Activated CD8-positive, alpha-beta T cell treated with anti-CD3 and anti-CD28 coated beads for 36 hours (primary cell): Measurements from ENCODE around the gene LPIN2. TPM values are rescaled to one million over a fixed set of nuclear protein-coding genes. Genes with fewer than 3 reads are reported as not detected.

Source experiments
- ATAC-seq: fragments of 200-7000 bp; cut with Tn5 transposase; one replicate; pipeline ENCODE4 v1.10.0; 2021; ENCODE audit warnings: mild to moderate bottlenecking, moderate library complexity
- CTCF ChIA-PET: fragments of 350-600 bp; sonication (Branson Sonifier 250); formaldehyde crosslinking; loops from one replicate; lab custom pipeline; 2021; ENCODE audit warnings: antibody characterized with exemption; lab: Charles Lee
- POLR2A ChIA-PET: fragments of 350-600 bp; sonication (Branson Sonifier 250); formaldehyde crosslinking; loops from one replicate; lab custom pipeline; 2021; ENCODE audit warnings: antibody characterized with exemption; lab: Charles Lee
- DNase-seq: peaks from one replicate; pipeline ENCODE4 v3.0.0-alpha.2; 2020
- H3K27ac Mint-ChIP-seq: one replicate; pipeline ENCODE4 v1.8.0; 2021; ENCODE audit warnings: mild to moderate bottlenecking, mixed read lengths
- H3K27me3 Mint-ChIP-seq: one replicate; pipeline ENCODE4 v1.8.0; 2021; ENCODE audit warnings: mixed read lengths
- H3K36me3 Mint-ChIP-seq: one replicate; pipeline ENCODE4 v1.8.0; 2021; ENCODE audit warnings: low read depth, mixed read lengths
- H3K4me1 Mint-ChIP-seq: one replicate; pipeline ENCODE4 v1.8.0; 2021; ENCODE audit warnings: low read depth, mixed read lengths
- H3K4me3 Mint-ChIP-seq: one replicate; pipeline ENCODE4 v1.8.0; 2021; ENCODE audit warnings: mild to moderate bottlenecking, moderate library complexity, mixed read lengths
- H3K9me3 Mint-ChIP-seq: one replicate; pipeline ENCODE4 v1.8.0; 2021; ENCODE audit warnings: mixed read lengths
- CTCF ChIP-seq: fragments of 200-600 bp; IDR thresholded peaks from one replicate; pipeline ENCODE4 v1.8.0; 2022; ENCODE audit warnings: antibody characterized with exemption, mild to moderate bottlenecking
- intact Hi-C: fragments of 100-400 bp; cut with micrococcal nuclease; formaldehyde crosslinking; loops from one replicate; pipeline ENCODE4 v1.10.0; 2022
- total RNA-seq, 2 experiments: library from RNA; stranded (reverse); gene quantifications; one replicate each; pipeline ENCODE4 v1.2.3, GENCODE V29; 2021

LPIN2 gene
- total RNA-seq, 2 experiments from 2014 or later = 95.5 to 95.7 TPM

DNA sequence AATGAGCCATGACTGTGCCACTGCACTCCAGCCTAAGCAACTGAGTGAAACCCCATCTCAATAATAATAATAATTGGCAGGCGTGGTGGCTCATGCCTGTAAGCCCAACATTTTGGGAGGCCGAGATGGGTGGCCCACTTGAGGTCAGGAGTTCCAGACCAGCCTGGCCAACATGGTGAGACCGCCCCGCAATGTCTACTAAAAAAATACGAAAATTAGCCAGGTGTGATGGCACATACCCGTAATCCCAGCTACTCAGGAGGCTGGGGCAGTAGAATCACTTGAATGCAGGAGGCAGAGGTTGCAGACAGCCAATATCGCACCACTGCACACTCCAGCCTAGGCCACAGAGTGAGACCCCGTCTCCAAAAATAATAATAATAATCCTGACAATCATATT is 27.9 kb upstream of the LPIN2 start:
- Mint-ChIP-seq H3K4me3 (no peak overlapping the region), H3K27me3 (no peaks in the 10 kb centered on the region), H3K27ac (no peak overlapping the region), H3K4me1 (peaks cover 22% of the 10 kb centered on the region), H3K9me3 (no peaks in the 10 kb centered on the region), H3K36me3 (no peaks in the 10 kb centered on the region)
- POLR2A ChIA-PET = interaction anchor here (1.1 kb wide), 1 partner anchor 171 kb away, joined by 3 read pairs; no protein-coding TSS in a partner anchor
- TF ChIP-seq CTCF = no peak
- DNase-seq (no peak), ATAC-seq (no peak)
- intact Hi-C loops = no loop called here
- CTCF ChIA-PET = interaction anchor here (1.2 kb wide), 1 partner anchor 25 kb away, joined by 5 read pairs; no protein-coding TSS in a partner anchor

GRCh38 chr18:3040173-3040572 is 27.2 kb upstream of the LPIN2 start:
- H3K27me3 Mint-ChIP-seq = no peaks in the 10 kb centered on the region
- peaks cover 19% of the 10 kb centered on the region for H3K4me1 Mint-ChIP-seq
- ChIA-PET POLR2A (no interaction called here), CTCF (interaction anchor here (0.8 to 1.2 kb wide), 4 partner anchors 23 to 45 kb away, joined by 3 to 5 read pairs (median 4); no protein-coding TSS in a partner anchor)
- no peaks in the 10 kb centered on the region for H3K9me3 Mint-ChIP-seq
- no peak overlapping the region for H3K4me3 Mint-ChIP-seq
- DNase-seq (no peak), ATAC-seq (no peak)
- no peak for TF ChIP-seq CTCF
- intact Hi-C loops = no loop called here
- H3K36me3 Mint-ChIP-seq = no peaks in the 10 kb centered on the region
- H3K27ac Mint-ChIP-seq = no peak overlapping the region

- Mint-ChIP-seq H3K27ac (no peak overlapping the region), H3K36me3 (no peaks in the 10 kb centered on the region), H3K4me1 (peaks cover 19% of the 10 kb centered on the region), H3K27me3 (no peaks in the 10 kb centered on the region), H3K4me3 (no peak overlapping the region), H3K9me3 (no peaks in the 10 kb centered on the region)
- ChIA-PET POLR2A (no interaction called here), CTCF (interaction anchor here (0.7 to 3.2 kb wide), 5 partner anchors 25 to 208 kb away, joined by 3 to 14 read pairs (median 4); no protein-coding TSS in a partner anchor)
- DNase-seq (peak; percentile 46), ATAC-seq (peak; percentile 95)
- intact Hi-C loops = no loop called here
- no peak for TF ChIP-seq CTCF
These were observed 24.5 kb upstream of the LPIN2 start for GRCh38 chr18:3037423-3037915.

- H3K9me3 Mint-ChIP-seq = no peaks in the 10 kb centered on the region
- CTCF ChIA-PET = interaction anchor here (1.0 to 3.2 kb wide), 4 partner anchors 18 to 42 kb away, joined by 3 to 14 read pairs (median 6); no protein-coding TSS in a partner anchor
- no peaks in the 10 kb centered on the region for H3K36me3 Mint-ChIP-seq
- no peak overlapping the region for H3K27ac Mint-ChIP-seq
- H3K27me3 Mint-ChIP-seq = no peaks in the 10 kb centered on the region
- peaks cover 19% of the 10 kb centered on the region for H3K4me1 Mint-ChIP-seq
- TF ChIP-seq CTCF = no peak
- no peak overlapping the region for H3K4me3 Mint-ChIP-seq
- no peak for ATAC-seq
- DNase-seq = no peak
- intact Hi-C loops = no loop called here
- POLR2A ChIA-PET = interaction anchor here (0.7 to 0.9 kb wide), 2 partner anchors 19 to 191 kb away, joined by 3 read pairs; no protein-coding TSS in a partner anchor
These were observed 23.2 kb upstream of the LPIN2 start for GRCh38 chr18:3036108-3036507.

- CTCF ChIA-PET = interaction anchor here (1.1 to 3.2 kb wide), 3 partner anchors 18 to 116 kb away, joined by 3 to 10 read pairs (median 4); no protein-coding TSS in a partner anchor
These were observed 22.7 kb upstream of the LPIN2 start for GRCh38 chr18:3035635-3036034.

More at GRCh38 chr18:3035635-3036034, 22.7 kb upstream of the LPIN2 start:
- DNase-seq (no peak), ATAC-seq (no peak)
- Mint-ChIP-seq H3K27me3 (no peaks in the 10 kb centered on the region), H3K27ac (no peak overlapping the region), H3K4me3 (no peak overlapping the region), H3K36me3 (no peaks in the 10 kb centered on the region), H3K9me3 (no peaks in the 10 kb centered on the region), H3K4me1 (peaks cover 19% of the 10 kb centered on the region)
- no peak for TF ChIP-seq CTCF
- POLR2A ChIA-PET = no interaction called here
- intact Hi-C loops = no loop called here
